T follicular helper cell (primary cell): Measurements from ENCODE around the gene PDZK1IP1.
"Not testable (repeated sequence)": the region's sequence is repeated elsewhere in the genome, so short reads cannot be mapped to it uniquely, and the experiment has no call there.

ENCODE experiments used
- DNase-seq: peaks from one replicate; pipeline ENCODE4 v3.0.0-alpha.2; 2020; ENCODE audit warnings: low read depth

The PDZK1IP1 gene

GRCh38 chr1:47196622-47197021 lies 6.8 kb upstream of the PDZK1IP1 start:
- DNase-seq = no peak

GRCh38 chr1:47195981-47196380 lies 6.1 kb upstream of the PDZK1IP1 start:
- not testable (repeated sequence) for DNase-seq

- DNase-seq = no peak
Observed at GRCh38 chr1:47194311-47194710, 4.5 kb upstream of the PDZK1IP1 start.

GRCh38 chr1:47193496-47193895 lies 3.7 kb upstream of the PDZK1IP1 start:
- not testable (repeated sequence) for DNase-seq

GRCh38 chr1:47192458-47193384 lies 2.9 kb upstream of the PDZK1IP1 start:
- DNase-seq = peak; percentile 49

- DNase-seq = no peak
Observed at GRCh38 chr1:47191940-47192457, 2.2 kb upstream of the PDZK1IP1 start.

- no peak for DNase-seq
Observed at GRCh38 chr1:47190857-47191256, 1.0 kb upstream of the PDZK1IP1 start.

- no peak for DNase-seq
Observed at GRCh38 chr1:47190509-47190855, 646 bp upstream of the PDZK1IP1 start.

- DNase-seq = no peak
Observed at GRCh38 chr1:47188791-47189785, 748 bp downstream of the PDZK1IP1 start.

- no peak for DNase-seq
Observed at GRCh38 chr1:47187926-47188250, 1.9 kb downstream of the PDZK1IP1 start.

- no peak for DNase-seq
Observed at GRCh38 chr1:47187231-47187925, 2.5 kb downstream of the PDZK1IP1 start.

GRCh38 chr1:47186267-47187185 lies 3.3 kb downstream of the PDZK1IP1 start:
- DNase-seq = no peak

GRCh38 chr1:47184822-47185677 lies 4.8 kb downstream of the PDZK1IP1 start:
- no peak for DNase-seq

- no peak for DNase-seq
Observed at GRCh38 chr1:47184090-47184821, 5.6 kb downstream of the PDZK1IP1 start.

- no peak for DNase-seq
Observed at GRCh38 chr1:47183308-47184089, 6.3 kb downstream of the PDZK1IP1 start.

GRCh38 chr1:47182676-47183235 lies 7.1 kb downstream of the PDZK1IP1 start:
- DNase-seq = no peak

GRCh38 chr1:47181955-47182675 lies 7.7 kb downstream of the PDZK1IP1 start:
- no peak for DNase-seq
